BLaER1 (cell line): ENCODE measurements around the gene PTPRN2.

ENCODE experiments used
- H3K27ac ChIP-seq: shearing (Covaris generic); formaldehyde crosslinking; 2 replicates; pipeline ENCODE4 v1.8.1; 2022
- H3K27me3 ChIP-seq: shearing (Covaris generic); formaldehyde crosslinking; 2 replicates; pipeline ENCODE4 v1.8.1; 2022
- H3K36me3 ChIP-seq: shearing (Covaris generic); formaldehyde crosslinking; 2 replicates; pipeline ENCODE4 v1.8.1; 2022
- H3K4me1 ChIP-seq: shearing (Covaris generic); formaldehyde crosslinking; 2 replicates; pipeline ENCODE4 v1.8.1; 2022
- H3K4me2 ChIP-seq: shearing (Covaris generic); formaldehyde crosslinking; 2 replicates; pipeline ENCODE4 v1.8.1; 2022
- H3K4me3 ChIP-seq: shearing (Covaris generic); formaldehyde crosslinking; 2 replicates; pipeline ENCODE4 v1.8.1; 2022
- H3K9ac ChIP-seq: shearing (Covaris generic); formaldehyde crosslinking; 2 replicates; pipeline ENCODE4 v1.8.1; 2022
- H3K9me3 ChIP-seq: shearing (Covaris generic); formaldehyde crosslinking; 2 replicates; pipeline ENCODE4 v1.8.1; 2022
- H4K20me1 ChIP-seq: shearing (Covaris generic); formaldehyde crosslinking; 2 replicates; pipeline ENCODE4 v1.8.1; 2022
- Cebpa-rat ChIP-seq: shearing (Covaris generic); IDR thresholded peaks from 2 replicates; pipeline ENCODE4 v1.8.1; 2022

The PTPRN2 gene

GRCh38 chr7:157516911-157517781 lies 1070.5 kb downstream of the PTPRN2 start:
- TF ChIP-seq Cebpa-rat = no peak
- H3K4me1 ChIP-seq = peaks cover 38% of the 10 kb centered on the region
- H3K4me3 ChIP-seq = no peak overlapping the region
- no peaks in the 10 kb centered on the region for H3K9me3 ChIP-seq
- no peak overlapping the region for H3K9ac ChIP-seq
- no peak overlapping the region for H3K27ac ChIP-seq
- H3K4me2 ChIP-seq = peak overlapping the region; percentile 48
- H4K20me1 ChIP-seq = no peaks in the 10 kb centered on the region
- no peaks in the 10 kb centered on the region for H3K36me3 ChIP-seq
- no peaks in the 10 kb centered on the region for H3K27me3 ChIP-seq

- no peak for TF ChIP-seq Cebpa-rat
- no peak overlapping the region for H3K9ac ChIP-seq
- no peak overlapping the region for H3K4me3 ChIP-seq
- no peaks in the 10 kb centered on the region for H4K20me1 ChIP-seq
- H3K4me1 ChIP-seq = peaks cover 36% of the 10 kb centered on the region
- no peaks in the 10 kb centered on the region for H3K36me3 ChIP-seq
- H3K27me3 ChIP-seq = no peaks in the 10 kb centered on the region
- H3K27ac ChIP-seq = no peak overlapping the region
- H3K4me2 ChIP-seq = no peak overlapping the region
- H3K9me3 ChIP-seq = no peaks in the 10 kb centered on the region
Observed at GRCh38 chr7:157516311-157516710, 1071.3 kb downstream of the PTPRN2 start.

- Histone ChIP-seq H3K4me3 (no peak overlapping the region), H3K27me3 (no peaks in the 10 kb centered on the region), H3K36me3 (no peaks in the 10 kb centered on the region), H3K4me2 (no peak overlapping the region), H3K27ac (no peak overlapping the region), H4K20me1 (no peaks in the 10 kb centered on the region), H3K4me1 (peaks cover 27% of the 10 kb centered on the region), H3K9me3 (no peaks in the 10 kb centered on the region), H3K9ac (no peak overlapping the region)
- TF ChIP-seq Cebpa-rat = no peak
Observed at GRCh38 chr7:157515342-157516041, 1072.1 kb downstream of the PTPRN2 start.

- Histone ChIP-seq H3K36me3 (no peaks in the 10 kb centered on the region), H4K20me1 (no peaks in the 10 kb centered on the region), H3K4me3 (no peak overlapping the region), H3K4me1 (peaks cover 20% of the 10 kb centered on the region), H3K9me3 (no peaks in the 10 kb centered on the region), H3K27me3 (no peaks in the 10 kb centered on the region), H3K9ac (no peak overlapping the region), H3K4me2 (no peak overlapping the region), H3K27ac (no peak overlapping the region)
- TF ChIP-seq Cebpa-rat = no peak
Observed at GRCh38 chr7:157514746-157515145, 1072.9 kb downstream of the PTPRN2 start.

GRCh38 chr7:157514306-157514705 lies 1073.3 kb downstream of the PTPRN2 start:
- no peak overlapping the region for H3K4me2 ChIP-seq
- H3K9ac ChIP-seq = no peak overlapping the region

GRCh38 chr7:157513682-157514081 lies 1073.9 kb downstream of the PTPRN2 start:
- Histone ChIP-seq H3K4me1 (peaks cover 15% of the 10 kb centered on the region), H3K36me3 (no peaks in the 10 kb centered on the region), H4K20me1 (no peaks in the 10 kb centered on the region), H3K27ac (no peak overlapping the region), H3K27me3 (no peaks in the 10 kb centered on the region), H3K4me3 (no peak overlapping the region), H3K9me3 (no peaks in the 10 kb centered on the region), H3K9ac (no peak overlapping the region), H3K4me2 (no peak overlapping the region)
- TF ChIP-seq Cebpa-rat = no peak

More at GRCh38 chr7:157514306-157514705, 1073.3 kb downstream of the PTPRN2 start:
- TF ChIP-seq Cebpa-rat = no peak
- H3K36me3 ChIP-seq = no peaks in the 10 kb centered on the region
- no peaks in the 10 kb centered on the region for H3K9me3 ChIP-seq
- H3K4me1 ChIP-seq = peaks cover 16% of the 10 kb centered on the region
- H4K20me1 ChIP-seq = no peaks in the 10 kb centered on the region
- no peak overlapping the region for H3K4me3 ChIP-seq
- no peaks in the 10 kb centered on the region for H3K27me3 ChIP-seq
- no peak overlapping the region for H3K27ac ChIP-seq

- H3K9ac ChIP-seq = no peak overlapping the region
- H4K20me1 ChIP-seq = no peaks in the 10 kb centered on the region
- H3K9me3 ChIP-seq = no peaks in the 10 kb centered on the region
- H3K27ac ChIP-seq = no peak overlapping the region
- no peak overlapping the region for H3K4me2 ChIP-seq
- H3K4me1 ChIP-seq = peaks cover 19% of the 10 kb centered on the region
- no peak overlapping the region for H3K4me3 ChIP-seq
- H3K36me3 ChIP-seq = no peaks in the 10 kb centered on the region
- no peak for TF ChIP-seq Cebpa-rat
- no peaks in the 10 kb centered on the region for H3K27me3 ChIP-seq
Observed at GRCh38 chr7:157513162-157513621, 1074.4 kb downstream of the PTPRN2 start.

- H3K4me2 ChIP-seq = no peak overlapping the region
- H3K4me3 ChIP-seq = no peak overlapping the region
- peaks cover 19% of the 10 kb centered on the region for H3K4me1 ChIP-seq
- H3K9ac ChIP-seq = no peak overlapping the region
- H4K20me1 ChIP-seq = no peaks in the 10 kb centered on the region
- no peaks in the 10 kb centered on the region for H3K36me3 ChIP-seq
- H3K27ac ChIP-seq = no peak overlapping the region
- H3K27me3 ChIP-seq = no peaks in the 10 kb centered on the region
- no peaks in the 10 kb centered on the region; the same call in 1 of the 2 replicates for H3K9me3 ChIP-seq
- no peak for TF ChIP-seq Cebpa-rat
Observed at GRCh38 chr7:157509226-157509625, 1078.4 kb downstream of the PTPRN2 start.

GRCh38 chr7:157508477-157508881 lies 1079.1 kb downstream of the PTPRN2 start:
- H4K20me1 ChIP-seq = no peaks in the 10 kb centered on the region
- TF ChIP-seq Cebpa-rat = no peak
- H3K9ac ChIP-seq = no peak overlapping the region
- no peaks in the 10 kb centered on the region; the same call in 1 of the 2 replicates for H3K9me3 ChIP-seq
- H3K27ac ChIP-seq = no peak overlapping the region
- no peaks in the 10 kb centered on the region for H3K27me3 ChIP-seq
- no peak overlapping the region for H3K4me3 ChIP-seq
- H3K4me2 ChIP-seq = peak overlapping the region; percentile 81
- peaks cover 22% of the 10 kb centered on the region for H3K4me1 ChIP-seq
- no peaks in the 10 kb centered on the region for H3K36me3 ChIP-seq

- no peaks in the 10 kb centered on the region for H3K36me3 ChIP-seq
- H3K27ac ChIP-seq = no peak overlapping the region
- no peak overlapping the region for H3K4me3 ChIP-seq
- no peak for TF ChIP-seq Cebpa-rat
- peak overlapping the region; percentile 81 for H3K4me2 ChIP-seq
- no peaks in the 10 kb centered on the region for H3K27me3 ChIP-seq
- H4K20me1 ChIP-seq = no peaks in the 10 kb centered on the region
- H3K9ac ChIP-seq = no peak overlapping the region
- peaks cover 27% of the 10 kb centered on the region for H3K4me1 ChIP-seq
- H3K9me3 ChIP-seq = no peaks in the 10 kb centered on the region; the same call in 1 of the 2 replicates
Observed at GRCh38 chr7:157507987-157508386, 1079.6 kb downstream of the PTPRN2 start.
